ACC112 (cell line): Measurements from ENCODE around the gene RUNX1.

Source experiments
- H2AFZ ChIP-seq: fragments of 200-600 bp; sonication (generic); one replicate; pipeline ENCODE4 v1.6.0; 2017; ENCODE audit warnings: antibody characterized with exemption, low read length; ENCODE audit not compliant: unreplicated experiment
- H3K27ac ChIP-seq: fragments of 200-600 bp; sonication (generic); 2 replicates; pipeline ENCODE4 v1.5.1; 2014; ENCODE audit warnings: low read depth, mild to moderate bottlenecking, antibody characterized with exemption, low read length, moderate library complexity
- H3K27me3 ChIP-seq: fragments of 200-600 bp; sonication (generic); 2 replicates; pipeline ENCODE4 v1.6.1; 2014; ENCODE audit warnings: mild to moderate bottlenecking, antibody characterized with exemption, low read length, moderate library complexity, mixed read lengths; ENCODE audit not compliant: insufficient read depth
- H3K36me3 ChIP-seq: fragments of 200-600 bp; sonication (generic); 2 replicates; pipeline ENCODE4 v1.6.1; 2016; ENCODE audit warnings: mild to moderate bottlenecking, antibody characterized with exemption, low read length, moderate library complexity, mixed read lengths; ENCODE audit not compliant: insufficient read depth
- H3K4me1 ChIP-seq: fragments of 200-600 bp; sonication (generic); one replicate; pipeline ENCODE4 v1.6.1; 2016; ENCODE audit warnings: low read length, mixed read lengths; ENCODE audit not compliant: insufficient read depth, unreplicated experiment, control insufficient read depth
- H3K4me3 ChIP-seq: fragments of 200-600 bp; sonication (generic); 2 replicates; pipeline ENCODE4 v1.5.1; 2014; ENCODE audit warnings: mild to moderate bottlenecking, low read depth, low read length
- H3K79me2 ChIP-seq: fragments of 200-600 bp; sonication (generic); one replicate; pipeline ENCODE4 v1.6.0; 2016; ENCODE audit warnings: low read length; ENCODE audit not compliant: control insufficient read depth, unreplicated experiment, insufficient read depth

Gene RUNX1

GRCh38 chr21:34924194-34924593, 124.9 kb downstream of the RUNX1 start:
- Histone ChIP-seq H2AFZ (no peak overlapping the region), H3K4me3 (no peak overlapping the region), H3K27ac (no peak overlapping the region), H3K27me3 (no peaks in the 10 kb centered on the region), H3K79me2 (no peaks in the 10 kb centered on the region), H3K36me3 (no peaks in the 10 kb centered on the region), H3K4me1 (no peaks in the 10 kb centered on the region)

DNA sequence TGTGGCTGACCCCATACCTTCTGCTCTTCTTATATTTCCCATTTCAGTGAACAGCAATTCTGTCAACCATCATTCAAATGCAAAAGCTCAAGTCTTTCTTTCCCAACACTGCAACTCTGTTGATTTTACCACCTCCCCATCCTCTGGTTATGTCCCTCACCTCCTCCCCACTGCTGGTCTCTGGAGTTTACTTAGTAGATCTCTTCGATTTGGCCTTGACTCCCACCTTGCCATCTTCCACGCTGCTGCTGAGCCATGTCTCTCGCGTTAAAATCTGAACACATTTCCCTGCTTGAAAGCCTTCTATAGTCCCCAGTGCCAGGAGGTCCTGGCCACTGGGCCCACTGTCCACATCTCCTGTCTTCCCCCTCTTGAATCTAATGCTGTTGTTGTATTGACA, 125.5 kb downstream of the RUNX1 start:
- no peak overlapping the region for H2AFZ ChIP-seq
- H3K4me3 ChIP-seq, result no peak overlapping the region
- no peaks in the 10 kb centered on the region for H3K4me1 ChIP-seq
- H3K36me3 ChIP-seq, result no peaks in the 10 kb centered on the region
- no peak overlapping the region for H3K27ac ChIP-seq
- H3K27me3 ChIP-seq, result no peaks in the 10 kb centered on the region
- no peaks in the 10 kb centered on the region for H3K79me2 ChIP-seq

GRCh38 chr21:34923202-34923601, 125.9 kb downstream of the RUNX1 start:
- no peaks in the 10 kb centered on the region for H3K79me2 ChIP-seq
- no peak overlapping the region for H3K4me3 ChIP-seq
- H3K4me1 ChIP-seq, result no peaks in the 10 kb centered on the region

GRCh38 chr21:34922479-34922878, 126.6 kb downstream of the RUNX1 start:
- H3K36me3 ChIP-seq, result no peaks in the 10 kb centered on the region
- no peaks in the 10 kb centered on the region for H3K27me3 ChIP-seq
- no peaks in the 10 kb centered on the region for H3K79me2 ChIP-seq
- no peak overlapping the region for H3K27ac ChIP-seq
- H3K4me1 ChIP-seq, result no peaks in the 10 kb centered on the region
- H3K4me3 ChIP-seq, result no peak overlapping the region
- H2AFZ ChIP-seq, result no peak overlapping the region

More at GRCh38 chr21:34923202-34923601, 125.9 kb downstream of the RUNX1 start:
- H3K36me3 ChIP-seq, result no peaks in the 10 kb centered on the region
- no peak overlapping the region for H3K27ac ChIP-seq
- no peak overlapping the region for H2AFZ ChIP-seq
- H3K27me3 ChIP-seq, result no peaks in the 10 kb centered on the region

- peaks cover 5% of the 10 kb centered on the region for H3K4me1 ChIP-seq
- H3K79me2 ChIP-seq, result no peaks in the 10 kb centered on the region
Observed at GRCh38 chr21:34921151-34921550, 128.0 kb downstream of the RUNX1 start.

GRCh38 chr21:34919406-34919805, 129.7 kb downstream of the RUNX1 start:
- Histone ChIP-seq H3K27me3 (no peaks in the 10 kb centered on the region), H3K79me2 (no peaks in the 10 kb centered on the region), H3K4me3 (no peak overlapping the region), H3K27ac (no peak overlapping the region), H3K4me1 (peaks cover 22% of the 10 kb centered on the region), H2AFZ (no peak overlapping the region), H3K36me3 (no peaks in the 10 kb centered on the region)

More at GRCh38 chr21:34921151-34921550, 128.0 kb downstream of the RUNX1 start:
- Histone ChIP-seq H3K27me3 (no peaks in the 10 kb centered on the region), H3K27ac (no peak overlapping the region), H3K4me3 (no peak overlapping the region), H2AFZ (no peak overlapping the region), H3K36me3 (no peaks in the 10 kb centered on the region)

- H3K27me3 ChIP-seq, result no peaks in the 10 kb centered on the region
- H3K4me1 ChIP-seq, result peaks cover 24% of the 10 kb centered on the region
- H3K36me3 ChIP-seq, result no peaks in the 10 kb centered on the region
- H3K79me2 ChIP-seq, result no peaks in the 10 kb centered on the region
- H3K27ac ChIP-seq, result no peak overlapping the region
- no peak overlapping the region for H3K4me3 ChIP-seq
- H2AFZ ChIP-seq, result no peak overlapping the region
Observed at GRCh38 chr21:34916446-34916845, 132.7 kb downstream of the RUNX1 start.

- H3K4me1 ChIP-seq, result peaks cover 24% of the 10 kb centered on the region
- peak overlapping the region; percentile 49 for H3K27ac ChIP-seq
- no peaks in the 10 kb centered on the region for H3K79me2 ChIP-seq
- H3K36me3 ChIP-seq, result no peaks in the 10 kb centered on the region
- no peak overlapping the region for H2AFZ ChIP-seq
- H3K4me3 ChIP-seq, result peak overlapping the region; percentile 30; the same call in 1 of the 2 replicates
- H3K27me3 ChIP-seq, result no peaks in the 10 kb centered on the region
Observed at GRCh38 chr21:34915364-34915841, 133.7 kb downstream of the RUNX1 start.

DNA sequence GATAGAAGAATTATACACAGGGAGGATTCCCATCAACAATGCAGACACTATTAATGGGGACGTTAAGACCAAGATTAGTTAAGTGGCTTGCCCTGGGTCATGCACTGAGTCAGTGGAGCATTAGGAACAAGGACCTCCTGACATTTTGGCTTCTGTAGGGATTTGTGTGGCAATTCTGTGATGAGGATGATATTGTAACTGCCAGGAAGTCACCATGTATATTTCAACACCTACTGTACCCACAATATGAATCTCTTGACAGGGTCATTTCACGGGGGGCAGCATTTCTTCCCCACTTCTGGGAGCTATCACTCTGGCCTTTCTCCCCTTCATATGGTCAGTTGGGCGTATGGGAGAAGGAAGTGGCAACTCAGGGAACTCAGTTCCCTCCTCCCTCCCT, 134.9 kb downstream of the RUNX1 start:
- no peak overlapping the region for H2AFZ ChIP-seq
- H3K36me3 ChIP-seq, result no peaks in the 10 kb centered on the region
- H3K27me3 ChIP-seq, result no peaks in the 10 kb centered on the region
- H3K79me2 ChIP-seq, result no peaks in the 10 kb centered on the region
- no peak overlapping the region for H3K4me3 ChIP-seq
- peaks cover 24% of the 10 kb centered on the region for H3K4me1 ChIP-seq
- H3K27ac ChIP-seq, result no peak overlapping the region

DNA sequence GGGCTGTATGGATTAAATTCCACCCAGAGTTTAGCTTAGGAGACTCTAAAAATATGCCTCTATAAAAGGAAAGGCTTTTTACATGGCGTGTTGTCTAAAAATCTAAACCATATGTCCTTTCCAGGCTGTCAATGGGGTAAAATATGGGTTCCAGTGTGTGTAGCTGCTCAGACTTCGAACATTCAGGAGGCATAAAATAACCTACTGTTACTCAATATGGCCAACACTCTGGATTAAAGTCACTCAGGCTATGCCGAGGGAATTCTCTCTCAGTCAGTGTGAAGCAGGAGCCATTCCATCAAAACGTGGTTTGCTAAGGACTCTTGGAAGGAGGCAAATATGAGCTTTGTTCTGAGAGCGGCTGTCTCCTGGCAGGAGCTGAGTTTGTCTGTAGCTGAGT, 135.3 kb downstream of the RUNX1 start:
- Histone ChIP-seq H3K27me3 (no peaks in the 10 kb centered on the region), H3K4me3 (no peak overlapping the region), H3K36me3 (no peaks in the 10 kb centered on the region), H3K79me2 (no peaks in the 10 kb centered on the region), H3K27ac (no peak overlapping the region), H2AFZ (no peak overlapping the region), H3K4me1 (peaks cover 24% of the 10 kb centered on the region)

GRCh38 chr21:34912022-34912945, 136.8 kb downstream of the RUNX1 start:
- Histone ChIP-seq H2AFZ (no peak overlapping the region), H3K36me3 (no peaks in the 10 kb centered on the region), H3K79me2 (no peaks in the 10 kb centered on the region), H3K27me3 (no peaks in the 10 kb centered on the region), H3K4me3 (no peak overlapping the region), H3K4me1 (peaks cover 24% of the 10 kb centered on the region), H3K27ac (no peak overlapping the region)
